Adrenal gland (tissue), 12 donors: ENCODE results near the gene MAP1B. TPM values are rescaled to one million over a fixed set of nuclear protein-coding genes. Genes with fewer than 3 reads are reported as not detected.

Source experiments
- DNase-seq, 7 donors: peaks; one replicate each; pipeline ENCODE4 v3.0.0-alpha.2; 2019 to 2020
- H3K27ac ChIP-seq, 5 donors: fragments of 200-600 bp; sonication (generic) in 4 of 5; 1 replicate in 3 of 5; 2 replicates in 2 of 5; pipeline versions ENCODE4 v1.5.1 to v1.8.0; 2016 to 2020; ENCODE audit warnings: mild to moderate bottlenecking in 1 of 5
- H3K27me3 ChIP-seq: fragments of 200-600 bp; 2 replicates; pipeline ENCODE4 v1.8.0; 2021
- H3K36me3 ChIP-seq, 2 donors: fragments of 200-600 bp; replicated peaks in 1 of 2; 1 replicate in 1 of 2; 2 replicates in 1 of 2; pipeline versions ENCODE4 v1.5.1 to v1.8.0; 2018 to 2022
- H3K4me1 ChIP-seq, 2 donors: fragments of 200-600 bp; replicated peaks in 1 of 2; 1 replicate in 1 of 2; 2 replicates in 1 of 2; pipeline versions ENCODE4 v1.5.1 to v1.8.0; 2018 to 2021
- H3K4me3 ChIP-seq, 4 donors: fragments of 200-600 bp; sonication (generic) in 3 of 4; one replicate each; pipeline ENCODE4 v1.5.1; 2016 to 2018
- H3K9me3 ChIP-seq, 3 donors: fragments of 200-600 bp; sonication (generic) in 1 of 3; replicated peaks in 1 of 3; 1 replicate in 2 of 3; 2 replicates in 1 of 3; pipeline versions ENCODE4 v1.5.1 to v1.8.0; 2016 to 2021
- POLR2A ChIP-seq, 2 donors: fragments of 450-650 bp; IDR thresholded peaks; one replicate each; pipeline ENCODE4 v1.6.1; 2017; ENCODE audit warnings: antibody characterized with exemption in 2 of 2, mild to moderate bottlenecking in 2 of 2, moderate library complexity in 1 of 2
- WGBS, 4 donors: extraction: QIAGEN DNeasy Blood & Tissue Kit in 2 of 4; methylation state at CpG; one replicate each; pipeline versions ENCODE4 v1.1.5 to v1.1.7; 2013 to 2017; 5-methylcytosine and 5-hydroxymethylcytosine counted together
- intact Hi-C, 2 donors: fragments of 100-400 bp; cut with DNase I; formaldehyde crosslinking; loops; one replicate each; pipeline versions ENCODE4 v1.14.1 to v1.15.0; 2022 to 2023
- polyA plus RNA-seq, 3 donors: library from polyadenylated mRNA; stranded (reverse); fragments of 200-250 nt in 2 of 3; fragments of 350-450 nt in 1 of 3; fragmentation: Illumina TruSeq in 1 of 3; extraction: RNeasy Lipid Tissue Mini Kit (QIAGEN cat#74804) in 1 of 3; gene quantifications; one replicate each; pipeline ENCODE4 v1.2.3, GENCODE V29; 2013 to 2014
- total RNA-seq, 9 donors: library from RNA; depleted of rRNA in 4 of 9; stranded (reverse); fragments of >200 nt in 4 of 9; fragments of 120-200 nt in 1 of 9; fragmentation: NEBNext Ultra II Directional in 1 of 9; extraction: Animal tissue kit (Norgen Biotek cat#: 25700) in 1 of 9; gene quantifications; one replicate each; pipeline versions ENCODE4 v1.1.0 to v1.2.4, GENCODE V29; 2013 to 2023
- TF ChIP-seq, protein P1 (sequence below), 6 experiments: fragments of 450-650 bp in 4 of 6; fragments of 200-600 bp in 2 of 6; sonication (generic) in 1 of 6; IDR thresholded peaks; 1 replicate in 5 of 6; 2 replicates in 1 of 6; pipeline versions ENCODE4 v1.5.1 to v1.8.0; 2016 to 2021; ENCODE audit warnings: antibody characterized with exemption in 6 of 6, mild to moderate bottlenecking in 2 of 6, moderate library complexity in 1 of 6
- donor health status: healthy with polysubstance abuse.
- donor health status: Bipolar disorder and iron deficiency.
- donor health status: DM: yes; HTN: yes; CAD: no.
- donor health status: DM: no; HTN: no; CAD: no.
- donor health status: DM: no; HTN: no; CAD: no.
- donor health status: DM: yes; HTN: yes; CAD: no.

The MAP1B gene
- total and polyA plus RNA-seq, 12 donors = 11.5 to 258 (median 67.5) TPM

- DNase-seq = no peak
- WGBS, 4 donors = 85 to 96% (median 93%) methylated on average over 3 of the region's 3 CpGs
- Histone ChIP-seq H3K4me3 (no peak overlapping the region), H3K36me3 (no peaks in the 10 kb centered on the region), H3K9me3 (no peaks in the 10 kb centered on the region), H3K27me3 (no peaks in the 10 kb centered on the region), H3K4me1 (peaks cover 0 to 12% of the 10 kb centered on the region in 2 donors), H3K27ac (no peak overlapping the region)
- intact Hi-C loops = no loop called here
- TF ChIP-seq, protein P1, sequence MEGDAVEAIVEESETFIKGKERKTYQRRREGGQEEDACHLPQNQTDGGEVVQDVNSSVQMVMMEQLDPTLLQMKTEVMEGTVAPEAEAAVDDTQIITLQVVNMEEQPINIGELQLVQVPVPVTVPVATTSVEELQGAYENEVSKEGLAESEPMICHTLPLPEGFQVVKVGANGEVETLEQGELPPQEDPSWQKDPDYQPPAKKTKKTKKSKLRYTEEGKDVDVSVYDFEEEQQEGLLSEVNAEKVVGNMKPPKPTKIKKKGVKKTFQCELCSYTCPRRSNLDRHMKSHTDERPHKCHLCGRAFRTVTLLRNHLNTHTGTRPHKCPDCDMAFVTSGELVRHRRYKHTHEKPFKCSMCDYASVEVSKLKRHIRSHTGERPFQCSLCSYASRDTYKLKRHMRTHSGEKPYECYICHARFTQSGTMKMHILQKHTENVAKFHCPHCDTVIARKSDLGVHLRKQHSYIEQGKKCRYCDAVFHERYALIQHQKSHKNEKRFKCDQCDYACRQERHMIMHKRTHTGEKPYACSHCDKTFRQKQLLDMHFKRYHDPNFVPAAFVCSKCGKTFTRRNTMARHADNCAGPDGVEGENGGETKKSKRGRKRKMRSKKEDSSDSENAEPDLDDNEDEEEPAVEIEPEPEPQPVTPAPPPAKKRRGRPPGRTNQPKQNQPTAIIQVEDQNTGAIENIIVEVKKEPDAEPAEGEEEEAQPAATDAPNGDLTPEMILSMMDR (IDR thresholded peaks at IDR 0.05) = no peak
- no peak for TF ChIP-seq POLR2A (IDR thresholded peaks at IDR 0.05)
These were observed 52.2 kb downstream of the MAP1B start for GRCh38 chr5:72159501-72159911.

DNA sequence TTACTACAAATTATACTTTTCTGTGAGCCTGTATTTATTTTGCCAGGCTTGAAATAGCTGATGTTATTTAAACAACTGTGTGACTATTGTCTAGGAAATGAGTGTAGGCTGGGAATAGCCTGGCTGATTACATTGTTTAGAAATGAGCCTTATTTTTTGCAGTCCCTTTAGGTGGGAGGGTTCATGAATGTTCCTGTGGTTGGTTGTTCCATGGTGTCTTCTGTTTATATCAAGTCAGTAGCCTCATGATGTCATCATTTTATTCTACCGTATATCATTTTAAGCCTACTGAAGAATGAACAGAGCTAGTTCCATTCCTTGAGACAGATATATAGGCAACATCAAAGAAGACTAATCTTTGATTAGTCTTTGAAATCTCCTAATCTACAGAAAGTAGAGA is 53.1 kb downstream of the MAP1B start:
- Histone ChIP-seq H3K9me3 (no peaks in the 10 kb centered on the region), H3K4me1 (peaks cover 0 to 8% of the 10 kb centered on the region in 2 donors), H3K4me3 (no peak overlapping the region), H3K36me3 (no peaks in the 10 kb centered on the region), H3K27me3 (no peaks in the 10 kb centered on the region), H3K27ac (no peak overlapping the region)
- TF ChIP-seq, protein P1 (IDR thresholded peaks at IDR 0.05) = no peak
- TF ChIP-seq POLR2A (IDR thresholded peaks at IDR 0.05) = no peak
- no peak for DNase-seq
- intact Hi-C loops = no loop called here
- WGBS, 4 donors = 80 to 100% (median 92%) methylated on average over 1 of the region's 1 CpG

- H3K27ac ChIP-seq = no peak overlapping the region
- TF ChIP-seq, protein P1 (IDR thresholded peaks at IDR 0.05) = no peak
- TF ChIP-seq POLR2A (IDR thresholded peaks at IDR 0.05) = no peak
- no peaks in the 10 kb centered on the region for H3K36me3 ChIP-seq
- H3K4me1 ChIP-seq = peaks cover 0 to 11% of the 10 kb centered on the region in 2 donors
- H3K9me3 ChIP-seq = no peaks in the 10 kb centered on the region
- intact Hi-C loops = no loop called here
- DNase-seq = no peak
- no peak overlapping the region for H3K4me3 ChIP-seq
- H3K27me3 ChIP-seq = no peaks in the 10 kb centered on the region
These were observed 53.7 kb downstream of the MAP1B start for GRCh38 chr5:72160959-72161358.

GRCh38 chr5:72161951-72162350 is 54.7 kb downstream of the MAP1B start:
- no peak overlapping the region for H3K4me3 ChIP-seq
- no peaks in the 10 kb centered on the region for H3K36me3 ChIP-seq
- WGBS, 4 donors = 91 to 94% (median 93%) methylated on average over 4 of the region's 4 CpGs
- no peaks in the 10 kb centered on the region for H3K27me3 ChIP-seq
- no peak for DNase-seq
- peaks cover 0 to 15% of the 10 kb centered on the region in 2 donors for H3K4me1 ChIP-seq
- no peak overlapping the region for H3K27ac ChIP-seq
- intact Hi-C loops = no loop called here
- no peak for TF ChIP-seq POLR2A (IDR thresholded peaks at IDR 0.05)
- TF ChIP-seq, protein P1 (IDR thresholded peaks at IDR 0.05) = no peak
- H3K9me3 ChIP-seq = no peaks in the 10 kb centered on the region
